Activated CD4-positive, alpha-beta T cell treated with anti-CD3 and anti-CD28 coated beads for 48 hours (primary cell): Measurements from ENCODE around the gene ANKEF1.
A peak's percentile ranks its signal among the peaks of the same experiment; 100 is the strongest.
"Not testable (repeated sequence)": the region's sequence is repeated elsewhere in the genome, so short reads cannot be mapped to it uniquely, and the experiment has no call there.

Experiments
- DNase-seq: peaks from one replicate; pipeline ENCODE4 v3.0.0-alpha.2; 2020

The ANKEF1 gene

DNA sequence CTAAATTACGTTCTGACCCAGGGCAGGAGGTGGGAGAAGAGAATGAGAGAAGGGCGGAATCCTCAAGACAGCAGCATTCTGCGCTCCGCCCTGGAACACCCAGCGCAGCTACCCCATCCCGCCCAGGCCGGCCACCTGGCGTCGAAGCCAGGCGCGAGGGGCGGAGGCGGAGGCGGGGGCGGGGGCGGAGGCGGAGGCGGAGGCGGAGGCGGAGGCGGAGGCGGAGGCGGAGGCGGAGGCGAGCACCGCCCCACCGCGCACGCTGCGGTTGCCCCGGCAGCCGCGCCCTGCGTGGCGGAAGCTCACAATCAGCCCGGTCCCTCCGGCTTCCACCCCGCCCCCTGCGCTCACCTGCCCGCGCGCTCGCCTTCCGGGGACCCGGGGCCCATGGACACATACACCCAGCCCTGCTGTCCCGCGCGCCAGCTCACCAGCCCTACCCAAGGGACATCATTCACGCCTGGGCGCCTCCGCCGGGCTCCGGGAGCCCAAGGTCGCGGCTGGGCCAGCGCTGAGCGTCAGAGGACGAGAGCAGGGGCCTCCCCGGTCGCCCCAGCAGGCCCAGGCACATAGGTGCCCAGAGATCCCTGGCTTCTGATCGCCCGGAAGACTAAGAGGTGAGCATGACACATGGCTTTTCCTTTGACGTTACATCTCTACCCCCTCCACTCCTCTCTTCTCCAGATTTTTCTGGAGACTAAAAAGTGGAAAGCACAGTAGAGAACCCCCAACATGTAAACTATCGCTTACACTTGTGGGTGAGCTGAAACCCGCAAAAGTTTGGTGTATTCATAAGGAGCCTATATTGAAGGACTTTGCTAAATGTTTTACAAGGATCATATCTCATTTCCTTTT, at the start of gene ANKEF1:
TSS of gene ANKEF1 (plus strand) at position 271 of the 855 bp plus-strand sequence. CDS start 3,315 bp downstream, outside the sequence.
- peak; percentile 69 for DNase-seq

DNA sequence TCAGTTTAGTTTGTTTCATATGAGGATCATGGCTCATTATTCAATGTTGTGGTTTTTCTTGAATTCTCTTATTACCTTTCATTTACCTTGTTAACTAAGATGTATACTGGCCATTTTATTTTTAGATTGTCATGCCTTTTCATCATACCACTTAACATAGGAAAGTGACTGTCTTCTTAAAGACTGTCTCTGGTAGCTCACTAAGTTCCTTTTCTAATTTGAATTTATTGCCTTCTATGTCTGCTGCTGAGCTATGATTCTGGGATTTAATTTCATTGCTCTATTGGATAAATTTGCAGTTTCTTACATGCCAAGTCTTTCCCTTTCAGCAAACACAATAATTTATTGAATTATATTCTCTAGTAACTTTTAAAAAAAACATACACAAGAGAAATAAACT, 49.5 kb upstream of the ANKEF1 start:
- DNase-seq = no peak

DNA sequence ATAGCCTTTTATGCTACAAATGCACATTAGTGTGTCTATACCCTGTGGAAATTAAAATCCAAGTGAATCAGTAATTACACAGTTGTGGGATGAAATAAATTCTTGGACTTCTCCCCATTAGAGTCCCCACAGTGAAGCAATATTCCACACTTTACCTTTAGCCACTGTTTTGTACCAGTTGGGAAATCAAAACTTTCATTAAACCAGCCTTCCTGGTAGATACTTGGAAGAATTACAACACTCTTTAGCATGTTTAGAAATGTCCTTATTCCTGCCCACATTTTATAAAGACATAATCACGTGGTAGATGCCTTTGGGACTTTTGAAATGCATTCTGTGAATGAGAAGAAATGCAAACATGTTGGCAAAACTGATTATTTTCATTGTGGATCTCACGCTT, 49.0 kb upstream of the ANKEF1 start:
- DNase-seq = no peak

DNA sequence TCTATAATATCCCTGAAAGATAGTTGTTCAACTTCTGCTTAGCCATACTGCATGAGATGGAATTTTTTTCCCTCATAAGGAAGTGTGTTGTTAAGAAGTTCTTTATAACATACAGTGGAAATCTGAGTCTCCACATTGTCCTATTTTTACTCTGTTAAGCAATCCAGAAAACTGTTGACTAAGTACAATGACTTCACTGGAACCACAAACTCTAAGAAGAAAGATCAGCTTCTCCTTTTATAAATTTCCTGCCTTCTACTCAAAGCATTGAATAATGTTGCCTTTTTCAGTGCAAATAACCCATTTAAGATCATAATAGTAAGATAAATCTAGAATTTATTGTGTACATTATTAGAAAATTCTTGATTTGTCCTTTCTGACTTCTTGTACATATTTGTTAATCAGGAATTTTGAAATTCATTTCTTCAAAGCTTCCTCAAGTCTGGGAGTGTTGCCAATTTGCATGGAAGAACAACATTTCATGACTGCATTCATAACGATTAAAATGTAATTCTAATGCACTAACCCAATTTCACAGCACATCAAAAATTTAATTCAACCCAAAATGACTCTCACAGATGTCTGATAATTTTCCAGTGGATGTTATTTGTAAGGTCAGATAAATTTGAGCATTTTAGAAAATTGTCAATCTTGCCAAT, 45.6 kb upstream of the ANKEF1 start:
- DNase-seq = no peak

DNA sequence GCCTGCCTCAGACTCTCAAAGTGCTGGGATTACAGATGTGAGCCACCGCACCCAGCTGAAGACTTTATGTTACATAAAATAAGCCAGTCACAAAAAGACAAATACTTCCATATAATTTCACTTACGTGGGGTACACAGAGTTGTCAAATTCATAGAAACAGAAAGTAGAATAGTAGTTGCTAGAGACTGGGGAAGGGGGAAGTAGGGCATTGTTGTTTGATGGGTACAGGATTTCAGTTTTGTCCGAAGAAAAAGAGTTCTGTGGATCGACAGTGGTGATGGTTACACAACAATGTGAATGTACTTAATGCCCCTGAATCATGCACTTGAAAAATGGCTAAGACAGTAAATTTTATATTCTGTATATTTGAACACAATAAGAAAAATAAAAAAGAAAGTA, 41.6 kb upstream of the ANKEF1 start:
- DNase-seq = no peak

DNA sequence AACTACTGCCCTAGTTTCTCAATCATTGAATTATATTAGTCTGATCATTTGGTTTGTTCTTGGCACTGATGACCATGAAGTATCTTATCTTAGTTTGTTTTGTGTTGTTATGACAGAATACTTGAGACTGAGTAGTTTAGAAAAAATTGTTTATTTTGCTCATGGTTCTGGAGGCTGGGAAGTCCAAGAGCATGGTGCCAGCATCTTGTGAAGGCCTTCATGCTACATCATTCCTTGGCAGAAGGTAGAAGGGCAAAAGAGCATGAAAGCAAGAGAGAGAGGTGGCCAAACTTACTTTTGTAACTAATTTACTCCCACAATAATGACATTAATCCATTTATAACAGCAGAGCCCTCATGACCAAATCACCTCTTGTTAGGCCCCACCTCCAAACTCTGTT, 40.1 kb upstream of the ANKEF1 start:
- no peak for DNase-seq

DNA sequence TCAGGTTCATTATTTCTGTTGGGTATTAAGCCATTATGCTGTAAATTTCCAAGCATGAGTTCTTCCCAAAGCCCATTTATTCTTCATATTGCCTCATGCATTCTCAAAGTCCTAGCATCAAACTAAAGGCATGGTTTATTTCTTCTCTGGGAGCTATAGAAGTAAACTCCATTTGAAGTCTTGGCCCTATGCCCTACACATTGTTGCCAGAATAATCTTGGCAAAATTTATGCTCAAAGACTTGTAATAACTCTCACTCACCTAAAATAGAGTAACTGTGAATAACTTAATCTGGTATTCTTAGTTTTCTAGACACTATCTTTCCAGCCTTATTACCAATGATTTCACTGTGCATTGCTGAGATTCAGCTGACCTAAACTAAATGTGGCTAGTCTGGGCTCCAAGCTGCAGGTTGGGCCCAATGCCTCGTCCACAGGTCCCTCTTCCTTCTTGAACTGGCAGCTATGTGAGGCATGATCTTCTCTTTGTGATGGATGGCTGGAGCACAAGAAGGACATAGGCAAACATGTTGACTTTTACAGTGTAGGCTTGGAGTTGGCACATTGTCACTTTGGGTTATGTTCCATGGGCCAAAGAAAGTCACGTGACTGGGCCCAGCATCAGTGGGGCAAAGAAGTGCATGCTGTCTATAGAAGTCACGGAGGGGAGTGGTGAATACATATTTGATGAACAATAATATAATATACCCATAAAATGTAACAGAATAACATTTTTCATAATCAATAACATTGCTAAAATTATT, 39.1 kb upstream of the ANKEF1 start:
- no peak for DNase-seq

DNA sequence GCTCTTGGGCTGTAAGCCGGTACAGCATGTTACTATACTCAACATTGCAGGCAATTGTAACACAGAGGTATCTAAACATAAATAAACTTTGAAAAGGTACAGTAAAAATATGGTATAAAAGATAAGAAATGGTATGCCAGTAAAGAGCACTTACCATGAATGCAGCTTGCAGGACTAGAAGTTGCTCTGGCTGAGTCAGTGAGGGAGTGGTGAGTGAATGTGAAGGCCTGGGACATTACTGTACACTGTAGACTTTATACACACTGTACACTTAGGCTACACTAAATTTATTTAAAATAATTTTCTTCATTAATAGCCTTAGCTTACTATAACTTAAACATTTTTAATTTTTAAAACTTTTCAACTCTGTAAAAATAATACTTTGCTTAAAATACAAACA, 37.8 kb upstream of the ANKEF1 start:
- DNase-seq = no peak

DNA sequence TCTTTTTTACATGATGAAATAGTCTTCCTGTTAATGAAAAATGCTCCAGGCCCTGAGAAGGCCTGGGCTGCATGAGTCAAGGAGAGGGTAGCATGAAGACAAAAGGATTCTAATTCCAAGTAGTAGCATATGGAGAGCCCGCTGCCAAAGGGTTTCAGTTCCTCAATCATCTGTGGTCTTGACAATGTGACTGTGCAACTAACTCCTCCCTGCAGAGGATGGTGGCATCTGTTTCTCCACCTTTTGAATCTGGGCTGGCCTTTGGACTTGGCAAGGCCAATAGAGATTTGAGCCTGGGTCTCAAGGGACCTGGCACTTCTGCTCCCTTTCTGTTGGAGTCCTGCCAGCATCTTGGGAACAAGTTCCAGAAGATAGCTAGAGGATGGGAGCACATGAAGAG, 35.1 kb upstream of the ANKEF1 start:
- no peak for DNase-seq

DNA sequence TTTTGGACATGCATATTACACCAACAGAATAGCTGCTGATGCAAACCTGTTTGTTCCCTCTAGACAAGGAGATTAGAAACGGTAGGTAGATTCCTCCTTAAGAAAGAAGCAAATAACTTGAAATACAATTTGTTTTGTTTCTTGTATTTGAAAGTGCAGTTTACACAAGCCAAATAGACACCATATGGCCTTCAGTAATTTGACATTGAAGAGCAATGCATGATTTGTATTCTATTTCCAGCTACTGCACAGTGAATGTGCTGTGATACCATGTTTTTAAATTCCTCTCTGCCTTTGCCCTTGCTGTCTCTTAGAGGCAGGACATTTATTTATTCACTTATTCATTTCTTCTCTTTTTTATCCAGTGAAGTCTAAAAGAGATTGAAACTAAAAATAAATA, 31.9 kb upstream of the ANKEF1 start:
- no peak for DNase-seq

DNA sequence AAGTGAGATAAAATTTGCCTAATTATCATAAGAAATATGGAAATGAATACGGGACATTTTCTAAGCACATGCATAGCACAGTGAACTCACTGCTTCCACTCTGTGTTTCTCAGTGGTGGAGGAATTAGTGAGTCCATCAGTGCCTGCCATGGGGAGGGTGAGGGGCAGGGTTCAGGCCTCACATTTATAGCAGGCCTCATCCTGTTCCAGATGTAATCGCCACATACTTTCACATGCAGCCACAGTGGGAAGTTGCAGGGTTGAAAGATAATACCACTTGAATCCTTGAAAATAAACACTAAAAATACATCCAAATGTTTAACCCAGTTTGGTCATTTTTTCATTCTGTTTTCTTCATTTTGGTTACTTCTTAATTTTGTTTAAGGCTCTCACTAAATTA, 29.9 kb upstream of the ANKEF1 start:
- no peak for DNase-seq

DNA sequence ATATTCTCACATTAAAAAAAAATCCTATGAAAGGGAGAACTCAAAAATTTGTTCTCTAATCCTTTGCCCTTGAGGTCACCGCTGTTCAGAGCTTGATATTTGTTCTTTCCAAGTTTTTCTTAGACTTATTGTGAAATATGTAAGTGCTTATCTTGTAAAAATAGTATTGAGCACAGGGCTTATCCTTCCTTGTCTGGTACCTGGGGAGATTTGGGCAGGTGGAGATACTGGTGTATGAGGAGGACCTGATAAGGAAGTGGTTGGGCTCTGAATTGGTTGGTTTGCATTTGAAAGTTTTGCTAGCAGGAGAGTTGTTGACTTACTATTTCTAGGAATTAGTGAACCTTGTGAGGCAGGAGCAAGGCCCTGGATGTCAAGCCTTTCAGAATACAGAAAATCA, 28.9 kb upstream of the ANKEF1 start:
- DNase-seq = no peak

DNA sequence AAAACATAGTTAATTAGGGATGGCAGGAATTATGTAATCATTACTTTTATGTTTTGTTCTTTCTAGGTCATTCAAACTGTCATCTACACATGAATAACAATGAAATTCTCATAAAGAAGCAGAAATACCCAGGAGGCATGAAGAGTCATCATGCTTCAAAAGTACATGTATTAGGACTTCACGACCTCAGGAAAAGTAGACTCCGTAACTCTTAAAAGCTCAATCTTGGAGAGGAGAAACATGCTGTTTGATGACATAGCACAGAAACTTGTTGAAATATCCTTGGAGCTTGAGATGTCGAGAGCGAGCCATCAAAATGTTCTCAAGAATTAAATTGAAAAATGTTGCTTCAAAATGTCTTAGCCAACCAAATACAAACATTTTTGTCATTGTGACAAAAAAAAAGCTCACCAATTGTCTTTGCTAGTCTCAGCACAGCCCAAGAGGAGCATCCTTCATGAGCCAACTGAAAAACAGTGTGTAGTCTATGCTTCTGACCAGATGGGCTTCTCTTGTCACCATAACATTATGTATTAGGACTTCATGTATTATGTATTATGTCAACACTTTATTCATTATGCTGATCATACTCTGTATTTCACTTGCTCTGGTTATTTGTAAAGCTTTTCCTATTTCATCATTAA, 28.2 kb upstream of the ANKEF1 start:
- DNase-seq = no peak

DNA sequence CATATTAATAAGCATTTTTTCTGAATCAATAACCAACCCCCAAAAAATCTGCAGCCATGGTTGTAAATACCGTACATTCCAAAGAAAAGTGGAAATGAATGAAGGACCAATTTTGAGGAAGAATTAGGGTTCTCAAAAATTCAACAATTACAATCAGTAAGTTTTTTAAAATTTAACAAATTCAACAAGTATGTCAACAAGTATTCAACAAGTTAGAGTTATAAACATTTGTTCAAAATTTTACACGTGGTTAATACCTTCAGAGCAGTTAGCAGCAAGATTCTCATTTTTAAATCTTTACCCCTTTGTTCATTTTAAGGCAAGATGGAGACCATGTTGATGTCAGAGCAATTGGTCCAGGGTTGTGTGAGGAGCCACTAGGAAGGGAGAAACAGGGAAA, 27.6 kb upstream of the ANKEF1 start:
- DNase-seq = no peak

DNA sequence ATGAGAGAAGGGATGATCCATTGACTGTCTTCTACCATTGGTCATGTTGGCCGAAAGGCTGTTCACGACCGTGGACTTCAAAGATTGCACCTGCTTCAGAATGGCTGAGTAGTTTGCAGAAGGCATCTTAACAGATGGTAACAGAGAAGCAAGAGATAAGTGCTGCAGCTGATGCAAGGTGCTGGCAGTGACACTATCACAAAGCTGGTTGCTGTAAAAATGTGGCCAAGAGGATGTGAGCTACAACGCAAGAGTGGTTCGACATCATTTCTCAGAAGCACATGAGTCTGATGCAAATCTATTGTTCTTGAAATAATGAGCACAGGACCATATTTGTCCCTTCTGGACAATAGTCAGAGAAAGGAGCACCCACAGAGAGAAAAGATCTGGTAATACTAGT, 27.0 kb upstream of the ANKEF1 start:
- DNase-seq = no peak

DNA sequence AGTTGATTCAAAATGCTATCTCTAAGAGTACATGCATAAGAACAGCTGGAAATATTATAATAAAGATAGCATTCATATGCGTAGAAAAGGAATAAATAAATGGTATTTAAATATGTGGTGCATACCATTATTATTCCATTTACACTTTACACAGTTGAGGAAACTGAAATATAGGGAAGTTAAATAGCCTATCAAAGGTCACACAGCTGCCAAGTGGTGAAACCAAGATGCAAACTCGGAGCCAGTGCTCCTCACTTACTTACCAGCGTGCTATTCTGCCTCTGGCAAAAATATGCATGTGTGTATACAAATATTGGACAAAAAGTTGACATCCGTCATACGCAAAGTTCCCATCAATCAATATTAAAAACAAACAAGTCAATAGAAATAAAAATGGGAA, 22.3 kb upstream of the ANKEF1 start:
- no peak for DNase-seq

DNA sequence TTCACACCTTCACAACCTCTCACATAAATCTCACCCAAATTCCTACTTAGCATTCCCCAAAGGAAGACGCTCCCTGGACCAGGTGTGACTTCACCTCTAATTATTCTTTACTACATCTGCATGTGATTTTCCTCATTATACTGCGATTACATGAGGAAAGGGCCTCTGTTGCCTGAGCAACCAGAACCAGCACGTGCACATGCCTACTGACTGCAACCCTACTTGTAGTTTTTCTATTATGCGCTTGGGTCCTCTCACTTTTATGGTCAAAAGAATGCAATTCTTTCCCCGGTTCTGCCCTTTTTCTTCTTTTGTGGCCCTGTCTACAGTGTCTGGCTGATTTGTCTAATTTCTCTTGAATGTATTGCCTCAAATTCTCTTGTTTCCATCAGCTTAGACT, 20.4 kb upstream of the ANKEF1 start:
- no peak for DNase-seq

DNA sequence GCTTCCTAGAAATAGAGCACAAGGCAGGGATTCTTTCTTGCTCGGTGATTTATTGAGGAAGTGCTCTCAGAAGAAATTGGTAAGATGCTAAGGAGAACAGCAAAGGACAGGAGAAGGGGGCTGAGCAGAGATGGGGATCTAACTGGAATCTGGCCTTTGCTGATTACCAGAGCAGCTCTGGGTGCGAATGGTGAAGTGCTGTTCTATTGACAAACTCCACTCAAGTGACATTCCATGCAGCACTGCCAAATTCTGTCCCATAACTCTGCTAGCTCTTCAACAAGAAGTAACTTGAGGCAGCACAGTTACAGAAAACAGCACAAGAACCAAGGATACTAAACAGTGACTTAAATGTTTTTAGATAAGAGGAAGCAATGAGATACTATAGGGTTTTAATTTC, 13.8 kb upstream of the ANKEF1 start:
- no peak for DNase-seq

DNA sequence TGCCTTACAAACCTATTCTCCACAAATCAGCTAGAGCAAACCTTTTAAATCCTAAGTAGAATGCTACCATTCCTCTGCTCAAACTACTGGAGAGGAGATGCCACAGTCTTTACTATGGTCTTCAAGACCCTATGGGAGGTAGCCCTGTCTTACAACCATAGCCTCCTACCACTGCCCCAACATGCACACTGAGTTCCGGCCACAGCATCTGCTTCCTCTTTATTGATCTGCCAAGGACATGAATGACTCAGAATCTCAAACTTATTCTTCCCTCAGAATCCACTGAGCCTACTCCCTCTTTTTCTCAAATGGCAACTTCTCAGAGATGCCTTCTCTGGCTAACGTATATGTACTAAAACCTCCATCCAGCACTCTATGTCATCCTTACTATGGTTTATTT, 12.2 kb upstream of the ANKEF1 start:
- no peak for DNase-seq

DNA sequence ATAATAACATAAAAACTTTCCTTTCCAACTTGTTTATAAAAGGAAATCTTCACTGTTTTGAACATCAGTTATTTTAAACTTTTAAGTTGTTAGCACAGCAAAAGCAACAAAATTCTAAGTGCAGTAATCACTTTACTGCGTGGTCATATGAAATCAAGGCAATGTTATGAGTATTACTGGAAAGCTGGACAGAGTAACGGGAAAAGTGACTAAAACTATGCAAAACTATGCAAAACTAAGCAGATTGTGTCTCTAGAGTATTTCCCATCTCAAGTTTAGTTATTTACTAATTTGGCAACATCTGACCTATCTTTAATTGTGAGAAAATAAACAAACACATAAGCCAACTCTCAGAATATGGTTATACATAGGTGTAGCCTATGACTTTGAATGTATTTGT, 10.9 kb upstream of the ANKEF1 start:
- no peak for DNase-seq

DNA sequence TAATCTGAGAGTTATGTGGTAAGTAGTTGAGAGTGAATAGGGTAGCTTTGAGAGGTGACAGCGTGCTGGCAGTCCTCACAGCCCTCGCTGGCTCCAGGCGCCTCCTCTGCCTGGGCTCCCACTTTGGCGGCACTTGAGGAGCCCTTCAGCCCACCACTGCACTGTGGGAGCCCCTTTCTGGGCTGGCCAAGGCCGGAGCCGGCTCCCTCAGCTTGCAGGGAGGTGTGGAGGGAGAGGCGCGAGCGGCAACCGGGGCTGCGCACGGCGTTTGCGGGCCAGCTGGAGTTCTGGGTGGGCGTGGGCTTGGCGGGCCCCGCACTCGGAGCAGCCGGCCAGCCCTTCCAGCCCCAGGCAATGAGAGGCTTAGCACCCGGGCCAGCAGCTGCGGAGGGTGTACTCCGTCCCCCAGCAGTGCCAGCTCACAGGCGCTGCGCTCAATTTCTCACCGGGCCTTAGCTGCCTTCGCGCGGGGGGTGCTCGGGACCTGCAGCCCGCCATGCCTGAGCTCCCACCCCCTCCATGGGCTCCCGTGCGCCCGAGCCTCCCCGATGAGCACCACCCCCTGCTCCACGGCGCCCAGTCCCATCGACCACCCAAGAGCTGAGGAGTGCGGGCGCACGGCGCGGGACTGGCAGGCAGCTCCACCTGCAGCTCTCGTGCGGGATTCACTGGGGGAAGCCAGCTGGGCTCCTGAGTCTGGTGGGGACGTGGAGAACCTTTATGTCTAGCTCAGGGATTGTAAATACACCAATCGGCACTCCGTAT, 3.2 kb upstream of the ANKEF1 start:
- DNase-seq = not testable (repeated sequence)

DNA sequence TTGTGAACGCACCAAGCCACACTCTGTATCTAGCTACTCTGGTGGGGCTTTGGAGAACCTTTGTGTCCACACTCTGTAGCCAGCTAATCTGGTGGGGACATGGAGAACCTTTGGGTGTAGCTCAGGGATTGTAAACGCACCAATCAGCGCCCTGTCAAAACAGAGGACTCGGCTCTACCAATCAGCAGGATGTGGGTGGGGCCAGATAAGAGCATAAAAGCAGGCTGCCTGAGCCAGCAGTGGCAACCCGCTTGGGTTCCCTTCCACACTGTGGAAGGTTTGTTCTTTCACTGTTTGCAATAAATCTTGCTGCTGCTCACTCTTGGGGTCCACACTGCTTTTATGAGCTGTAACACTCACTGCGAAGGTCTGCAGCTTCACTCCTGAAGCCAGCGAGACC, 2.5 kb upstream of the ANKEF1 start:
- DNase-seq = not testable (repeated sequence)
